Measurements from ENCODE around the gene APLN.

APLN gene

DNA sequence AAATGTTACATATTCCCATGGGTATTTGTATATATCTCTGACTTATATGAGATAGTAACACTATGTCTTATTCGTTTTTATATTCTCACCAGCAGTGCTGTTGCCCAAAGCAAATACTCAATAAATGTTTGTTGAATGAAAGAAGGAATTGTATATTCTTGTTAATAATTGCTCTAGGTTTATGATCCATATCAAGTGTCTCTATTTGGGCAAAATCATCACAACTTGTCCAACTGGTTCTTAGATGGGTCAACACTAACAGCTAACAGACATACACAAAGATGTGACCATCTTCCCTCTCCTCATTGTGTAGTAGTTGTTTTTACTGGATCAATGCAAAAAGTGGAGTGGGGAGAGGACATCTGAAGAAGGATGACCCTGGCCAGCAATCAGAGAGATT lies 6.6 kb upstream of the APLN start:
- no peak for DNase-seq (ENCODE audit: low read depth, low spot score)

DNA sequence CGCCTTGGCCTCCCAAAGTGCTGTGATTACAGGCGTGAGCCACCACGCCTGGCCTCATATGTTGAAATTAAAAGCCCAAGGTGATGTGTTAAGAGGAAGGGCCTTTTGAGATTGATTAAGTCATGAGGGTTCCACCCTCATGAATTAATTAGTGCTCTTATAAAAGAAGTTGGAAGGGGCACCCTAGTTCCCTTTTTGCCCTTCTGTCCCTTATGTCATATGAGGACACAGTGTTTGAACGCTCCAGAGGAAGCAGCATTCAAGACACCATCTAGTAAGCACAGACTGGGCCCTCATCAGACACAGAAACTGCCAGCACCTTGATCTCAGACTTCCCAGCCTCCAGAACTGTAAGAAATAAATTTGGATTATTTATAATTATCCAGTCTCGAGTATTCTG lies 5.1 kb upstream of the APLN start:
- DNase-seq (ENCODE audit: low read depth, low spot score) = no peak

DNA sequence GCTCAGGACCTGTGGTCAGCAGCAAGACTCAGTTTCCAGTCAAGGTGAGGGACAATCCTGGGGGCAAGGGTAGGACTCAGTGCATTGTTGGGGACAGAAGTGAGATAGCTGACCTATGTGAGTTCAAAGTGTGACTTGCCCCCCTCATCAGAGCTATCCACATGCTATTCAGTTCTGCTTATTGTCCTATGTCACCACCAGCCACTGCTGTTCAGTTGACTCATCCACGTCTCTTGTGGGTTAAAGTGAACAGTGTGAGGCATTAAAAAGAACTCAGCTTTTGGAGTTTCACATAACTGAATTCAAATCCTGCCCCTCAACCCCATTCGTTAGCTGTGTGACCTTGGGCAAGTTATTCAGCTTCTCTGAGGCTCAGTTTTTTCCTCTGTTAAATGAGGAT lies 4.4 kb upstream of the APLN start:
- no peak for DNase-seq (ENCODE audit: low read depth, low spot score)

DNA sequence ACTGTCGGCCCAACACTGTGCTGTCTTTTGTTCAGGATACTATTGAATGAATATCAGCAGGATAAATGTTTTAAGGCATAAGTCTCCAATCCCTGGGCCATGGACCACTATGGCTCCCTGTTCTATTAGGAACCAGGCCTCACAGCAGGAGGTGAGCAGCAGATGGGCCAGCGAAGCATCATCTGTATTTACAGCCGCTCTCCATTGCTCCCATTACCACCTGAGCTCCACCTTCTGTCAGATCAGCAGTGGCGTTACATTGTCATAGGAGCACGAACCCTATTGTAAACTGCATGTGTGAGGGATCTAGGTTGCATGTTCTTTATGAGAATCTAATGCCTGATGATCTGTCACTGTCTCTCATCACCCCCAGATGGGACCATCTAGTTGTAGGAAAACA lies 3.7 kb upstream of the APLN start:
- DNase-seq (ENCODE audit: low read depth, low spot score) = no peak

DNA sequence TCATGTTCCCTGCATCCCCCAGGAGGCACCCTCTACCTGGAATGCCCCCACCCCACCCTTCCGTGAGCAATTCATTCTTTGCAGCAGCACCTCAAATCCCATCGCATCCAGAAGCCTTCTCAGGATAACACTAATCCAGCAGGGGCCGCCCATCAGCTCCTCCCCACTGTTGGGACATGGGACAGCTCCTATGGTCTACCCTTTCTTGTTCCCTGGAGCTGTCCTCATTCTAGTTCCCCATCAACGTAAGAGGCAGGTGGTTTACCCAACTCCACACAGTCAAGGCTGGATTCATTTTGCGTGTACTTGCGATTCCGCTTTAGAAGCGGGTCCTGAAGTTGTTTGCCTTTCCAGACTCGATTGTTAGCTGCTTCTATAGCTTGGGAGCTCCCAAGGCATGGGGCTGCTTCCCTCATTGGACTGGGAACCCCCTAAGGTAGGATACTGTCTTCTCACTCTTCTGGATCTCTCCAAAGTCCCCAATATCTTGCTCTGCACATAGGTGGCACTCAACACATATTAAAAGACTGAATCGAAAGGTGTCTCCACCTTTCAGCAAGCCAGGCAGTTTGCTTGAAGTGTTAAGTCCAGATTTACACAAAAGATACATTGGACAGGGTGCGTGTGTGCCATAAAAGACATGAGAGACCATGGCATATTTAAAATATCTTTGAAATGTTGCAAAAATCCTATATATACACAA lies 942 bp upstream of the APLN start:
- DNase-seq (ENCODE audit: low read depth, low spot score) = no peak

DNA sequence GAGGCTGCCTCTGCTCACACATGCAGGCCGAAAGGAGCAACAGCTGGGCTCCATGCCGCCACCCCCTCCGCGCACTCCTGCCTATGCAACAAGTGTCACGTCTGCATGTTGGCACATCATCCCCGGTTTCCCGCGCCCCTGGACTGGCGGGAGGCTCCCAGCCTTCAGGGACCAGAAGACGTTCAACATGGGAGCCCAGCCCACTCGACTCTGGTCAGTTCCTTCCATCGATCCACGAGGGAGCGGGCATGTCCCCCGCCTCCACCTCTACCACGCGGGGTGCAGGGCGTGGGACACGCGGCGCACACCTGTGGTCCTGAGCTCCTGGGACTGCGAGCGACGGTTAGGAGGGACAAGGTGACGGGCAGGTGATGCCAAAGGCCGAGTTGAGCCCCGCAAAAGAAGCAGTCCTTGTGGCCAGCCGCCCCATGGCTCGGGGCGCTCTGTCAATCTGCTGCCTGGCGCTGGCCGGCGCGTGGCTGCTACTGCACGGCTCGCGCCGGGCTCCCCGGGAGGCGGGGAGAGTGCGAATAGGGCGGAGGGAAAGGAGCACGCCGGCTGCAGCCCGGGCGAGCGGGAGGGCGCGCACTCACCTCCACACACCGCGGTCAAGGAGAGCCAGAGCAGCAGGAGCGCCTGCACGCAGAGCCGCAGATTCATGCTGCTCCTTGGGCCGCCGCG lies 645 bp downstream of the APLN start:
- no peak for DNase-seq (ENCODE audit: low read depth, low spot score)

DNA sequence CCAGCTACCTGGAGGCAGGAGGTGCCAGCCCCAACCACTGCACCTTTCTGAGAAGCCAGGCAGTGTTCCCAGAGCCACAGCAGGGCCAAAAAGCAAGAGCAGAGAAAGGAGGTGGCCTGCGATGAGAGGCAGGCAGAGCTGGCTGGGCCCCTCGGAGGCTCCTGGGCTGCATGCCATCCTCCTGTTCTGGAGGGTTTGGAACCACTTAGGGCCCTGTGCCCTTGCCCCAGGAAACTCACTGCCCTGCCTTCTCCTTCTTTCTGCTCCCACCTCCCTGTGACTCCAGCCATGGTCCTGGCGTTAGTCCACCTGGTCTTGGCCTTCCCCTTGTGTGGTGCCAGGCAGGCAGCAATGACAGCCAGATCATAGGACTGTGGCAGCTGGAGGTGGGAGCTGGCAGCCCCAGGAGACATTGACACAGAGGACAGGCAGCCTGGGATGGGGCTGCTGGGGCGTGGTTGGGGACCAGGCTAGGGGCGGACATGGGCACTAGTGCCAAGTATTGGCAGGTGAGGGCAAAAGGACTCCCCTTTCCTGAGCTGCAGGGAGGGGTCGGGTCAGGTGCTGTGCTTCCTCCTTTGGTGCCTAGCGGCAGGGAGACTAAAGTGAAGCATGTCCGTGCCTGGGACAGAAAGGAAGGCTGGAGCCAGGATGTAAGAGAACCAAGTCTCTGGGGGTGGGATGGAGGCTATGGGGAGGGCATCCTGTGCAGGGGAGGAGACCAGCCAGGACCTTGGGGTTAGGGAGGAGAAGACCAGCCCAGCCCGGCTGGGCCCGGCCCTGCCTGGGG lies 1.4 kb downstream of the APLN start:
- DNase-seq (ENCODE audit: low read depth, low spot score) = no peak

DNA sequence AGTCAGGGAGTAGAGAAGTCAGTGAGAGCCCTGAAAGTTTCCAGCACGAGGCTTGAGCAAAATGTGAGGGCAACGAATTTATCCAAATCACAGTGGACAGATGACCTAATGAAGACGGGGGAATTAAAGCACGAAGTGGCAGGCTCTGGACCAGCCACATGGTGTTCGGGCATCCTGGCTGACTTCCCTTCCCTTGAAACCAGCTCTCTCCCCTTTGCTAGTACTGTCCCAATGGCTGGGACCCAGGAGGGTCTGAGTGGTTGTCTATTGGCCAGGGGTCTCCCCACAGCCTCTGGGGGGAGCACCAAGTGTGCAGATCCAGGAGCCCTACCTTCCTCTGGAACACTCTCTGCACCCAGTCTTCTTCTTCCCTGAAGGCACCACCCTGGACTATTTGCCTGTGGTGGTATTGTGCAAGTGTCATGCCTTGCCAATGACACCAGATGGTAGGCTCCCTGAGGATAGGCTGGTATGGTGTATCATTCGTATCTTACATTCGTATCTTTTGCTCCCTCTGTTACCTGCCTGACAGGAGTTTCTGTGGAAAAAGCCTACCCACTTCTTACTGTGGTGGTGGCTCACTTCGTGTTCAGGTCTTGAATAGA lies 2.1 kb downstream of the APLN start:
- DNase-seq (ENCODE audit: low read depth, low spot score) = no peak

DNA sequence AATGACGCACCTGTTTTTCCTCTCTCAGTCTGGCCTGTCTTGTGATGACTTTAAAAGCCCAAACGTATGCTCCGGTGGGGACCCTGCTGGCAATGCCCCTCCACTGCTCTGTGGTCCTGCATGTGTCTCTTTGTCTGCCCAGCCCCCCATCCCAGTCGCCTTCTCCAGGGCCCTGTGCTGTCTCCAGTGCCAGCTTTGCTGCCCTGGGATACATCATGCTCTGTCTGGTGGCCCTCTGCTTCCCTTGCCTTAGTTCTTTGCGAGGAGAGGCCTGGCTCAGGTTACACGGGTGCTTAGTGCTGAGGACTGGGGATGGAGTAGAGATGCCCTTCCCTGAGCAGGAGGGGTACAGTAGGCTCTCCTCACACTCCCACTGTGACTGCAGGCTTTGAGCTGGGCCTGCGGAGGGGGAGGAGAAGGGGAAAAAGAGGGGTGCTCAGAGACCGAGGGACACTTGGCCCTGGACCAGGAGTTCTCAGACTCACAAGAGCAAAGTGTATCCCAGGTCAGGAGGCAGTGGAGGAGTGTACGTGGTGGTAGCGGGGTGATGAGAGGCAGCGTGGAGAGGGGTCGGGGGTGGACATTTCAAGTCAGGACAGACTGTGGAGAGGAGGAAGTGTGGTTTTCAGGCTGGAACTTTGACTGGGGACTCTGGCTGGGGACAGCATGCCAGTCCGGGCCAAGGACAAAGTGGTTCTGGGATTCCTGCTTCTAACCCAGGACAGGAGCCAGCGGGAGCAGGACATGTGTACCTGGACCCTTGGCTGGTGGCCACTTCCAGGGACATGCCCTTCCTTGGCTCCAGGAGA lies 2.8 kb downstream of the APLN start:
- DNase-seq (ENCODE audit: low read depth, low spot score) = no peak

DNA sequence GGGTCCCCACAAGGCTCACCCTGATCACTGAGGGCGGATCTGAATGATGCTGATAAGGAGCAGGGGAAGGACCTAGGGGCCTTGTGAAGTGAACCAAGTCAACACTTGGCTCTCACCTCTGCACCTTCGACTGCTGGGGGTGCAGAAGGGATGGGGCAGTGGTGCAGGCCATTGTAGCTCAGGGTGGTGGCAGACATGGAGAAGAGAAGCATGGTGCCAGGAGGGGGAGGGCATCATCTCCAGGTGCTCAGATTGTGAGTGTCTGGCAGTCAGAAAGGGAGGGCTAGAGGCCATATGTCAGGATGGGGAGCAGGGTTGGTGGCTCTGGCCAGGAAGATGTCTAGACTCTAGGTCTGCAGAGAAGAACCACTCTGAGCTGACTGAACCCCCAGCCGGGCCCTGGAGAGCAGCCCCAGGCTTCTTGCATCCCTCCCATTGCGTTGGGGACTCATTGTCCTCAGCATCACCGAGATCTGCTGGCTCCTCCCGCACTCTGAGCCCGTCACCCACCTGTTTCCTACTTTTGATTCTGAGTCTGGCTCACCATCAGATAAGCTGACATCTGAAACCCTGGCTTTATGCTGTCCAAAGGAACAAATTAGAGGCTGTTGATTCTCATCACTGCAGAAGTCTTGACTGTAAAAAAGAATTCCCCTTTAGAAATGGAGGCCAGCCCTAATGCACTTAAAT lies 3.8 kb downstream of the APLN start:
- DNase-seq (ENCODE audit: low read depth, low spot score) = no peak

DNA sequence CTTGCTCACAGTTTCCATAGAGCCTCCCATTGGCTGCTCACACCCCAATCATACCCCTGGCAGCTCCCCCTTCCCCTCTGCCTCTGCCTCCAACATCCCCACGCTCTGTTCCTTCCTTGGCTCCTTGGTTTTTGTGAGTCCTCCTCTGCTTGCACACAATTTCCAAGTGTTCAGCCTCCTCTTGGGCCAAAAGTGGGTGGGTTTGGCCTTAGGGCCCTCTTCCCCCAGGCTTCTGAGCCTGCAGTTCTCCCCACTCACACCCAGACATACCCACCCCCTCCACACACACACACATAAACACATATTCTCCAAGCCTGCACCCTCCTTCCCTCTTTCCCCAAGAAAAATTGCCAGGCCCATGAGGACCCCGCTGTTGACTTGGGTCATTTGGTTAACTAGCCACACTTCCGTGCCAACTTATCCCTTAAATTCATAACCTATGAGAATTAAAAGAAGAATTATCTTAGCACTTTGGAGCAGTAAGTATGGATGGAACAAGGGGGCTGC lies 4.5 kb downstream of the APLN start:
- no peak for DNase-seq (ENCODE audit: low read depth, low spot score)

DNA sequence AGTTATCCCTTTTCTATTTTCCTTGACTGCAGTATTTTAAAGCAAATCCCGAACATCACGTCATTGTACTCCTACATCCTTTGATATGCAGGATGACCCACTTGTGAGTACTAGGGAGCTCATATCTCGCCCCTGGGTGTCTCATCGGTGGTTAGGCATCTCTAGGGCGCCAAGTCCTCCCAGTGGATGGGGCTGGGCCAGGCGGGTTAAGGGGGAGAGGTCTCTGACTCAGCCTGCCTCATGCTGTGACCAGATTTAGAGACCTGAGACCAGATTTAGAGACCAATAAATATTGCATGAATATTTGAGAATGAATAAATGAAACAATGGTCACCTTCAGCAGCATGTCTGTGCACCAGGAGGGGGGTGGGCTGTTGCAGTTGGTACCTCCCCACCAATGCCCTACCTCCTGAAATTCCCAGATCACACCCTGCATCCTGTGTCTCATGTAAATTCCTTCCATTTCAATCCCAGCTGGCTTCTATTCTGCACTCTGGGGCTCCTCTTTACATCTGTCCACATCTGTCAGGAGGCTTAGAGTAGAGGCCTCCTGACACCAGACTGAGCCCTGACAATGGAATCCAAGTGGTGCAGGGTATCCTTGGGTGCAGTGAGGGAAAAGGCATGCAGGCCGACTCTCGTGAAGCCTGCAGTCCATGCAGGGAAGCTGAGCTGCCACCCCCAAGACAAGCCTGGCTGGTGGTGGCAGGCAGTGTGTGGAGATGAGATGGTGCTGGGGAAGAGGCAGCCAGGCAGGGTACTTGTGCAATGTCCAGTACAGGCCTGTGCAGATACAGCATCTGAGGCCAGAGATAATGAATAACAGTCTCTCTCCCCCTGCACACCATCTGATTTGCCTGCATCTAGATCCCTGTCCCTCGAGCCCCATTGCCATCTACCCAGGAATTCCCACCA lies 5.2 kb downstream of the APLN start:
- no peak for DNase-seq (ENCODE audit: low read depth, low spot score)

DNA sequence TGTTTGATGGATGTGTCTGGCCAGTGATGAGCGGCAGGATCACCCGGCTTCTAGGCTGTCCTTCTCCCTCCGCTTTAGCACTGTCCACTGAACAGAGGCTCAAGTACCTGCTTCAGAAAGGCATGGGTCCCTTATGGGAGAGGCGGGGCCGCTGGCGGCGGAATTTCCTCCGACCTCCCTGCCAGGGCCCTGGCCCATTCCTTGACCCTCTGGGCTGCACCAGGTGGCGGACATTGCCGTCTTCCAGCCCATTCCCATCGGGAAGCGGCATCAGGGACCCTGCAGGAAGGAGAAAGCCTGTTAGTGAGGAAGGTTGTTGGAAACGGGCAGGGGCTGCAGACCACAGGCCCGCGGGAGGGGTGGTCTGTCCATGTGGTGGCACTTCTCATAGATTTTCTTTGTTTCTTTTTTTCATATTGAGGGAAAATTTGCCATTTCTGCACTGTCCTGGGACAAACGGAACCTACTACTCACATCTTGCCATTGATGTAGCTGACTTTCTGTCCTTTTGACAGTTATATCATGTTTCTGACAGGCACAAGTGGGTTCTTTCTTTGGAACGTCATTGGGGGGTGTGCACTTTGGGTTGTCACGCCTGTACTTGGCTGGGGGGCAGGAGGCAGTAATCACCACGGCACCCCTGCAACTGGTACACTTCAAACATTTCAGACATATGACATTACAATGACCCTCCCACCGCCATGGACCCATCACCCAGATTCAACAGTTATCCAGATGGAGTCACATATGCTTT lies 6.1 kb downstream of the APLN start:
- DNase-seq (ENCODE audit: low read depth, low spot score) = no peak

DNA sequence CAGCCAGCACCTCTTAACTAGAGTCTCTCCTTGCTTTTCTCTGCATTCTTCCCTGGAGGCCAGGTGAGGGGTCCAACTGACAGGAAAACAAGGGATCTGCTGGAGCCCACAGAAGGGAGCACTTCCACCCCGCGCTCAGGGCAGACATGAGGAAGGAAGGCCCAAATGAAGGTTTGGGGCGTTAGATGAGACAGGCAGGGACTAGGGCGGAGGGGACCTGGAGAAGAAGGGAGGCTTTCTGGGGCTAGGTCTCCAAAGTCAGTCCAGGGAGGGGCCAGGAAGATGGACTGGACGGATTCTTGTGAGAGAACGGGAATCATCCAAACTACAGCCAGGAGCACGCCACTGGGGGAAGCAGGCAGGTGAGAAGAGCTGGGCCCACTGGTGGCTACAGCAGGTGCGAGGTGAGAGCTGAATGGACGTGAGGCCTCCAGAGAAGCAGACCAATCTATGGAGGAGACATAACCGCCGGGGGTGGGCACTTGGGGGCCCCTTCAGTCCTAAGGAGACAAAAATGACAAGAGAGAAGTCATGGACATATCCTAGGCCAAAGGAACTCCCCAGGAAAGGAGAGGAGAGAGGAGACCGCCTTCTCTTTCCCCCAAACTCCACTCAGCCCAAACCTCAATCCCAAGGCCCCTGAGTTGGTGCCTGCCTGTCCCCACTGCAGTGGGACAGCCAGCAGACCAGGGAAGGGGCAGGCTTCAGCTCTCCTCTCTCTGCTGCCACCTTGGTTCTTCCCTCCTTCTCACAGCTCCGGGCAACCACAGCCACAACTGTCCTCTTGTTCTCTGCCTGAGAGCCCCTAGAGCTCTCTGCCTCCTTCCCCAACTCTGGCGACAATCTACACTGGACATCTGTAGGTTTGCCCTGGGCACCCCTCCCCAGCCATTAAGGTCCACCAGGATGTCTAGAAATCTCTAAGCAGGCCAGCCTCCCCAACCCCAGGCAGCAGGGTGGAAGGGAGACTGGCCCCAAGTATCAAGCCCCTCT lies 7.0 kb downstream of the APLN start:
- DNase-seq (ENCODE audit: low read depth, low spot score) = no peak

DNA sequence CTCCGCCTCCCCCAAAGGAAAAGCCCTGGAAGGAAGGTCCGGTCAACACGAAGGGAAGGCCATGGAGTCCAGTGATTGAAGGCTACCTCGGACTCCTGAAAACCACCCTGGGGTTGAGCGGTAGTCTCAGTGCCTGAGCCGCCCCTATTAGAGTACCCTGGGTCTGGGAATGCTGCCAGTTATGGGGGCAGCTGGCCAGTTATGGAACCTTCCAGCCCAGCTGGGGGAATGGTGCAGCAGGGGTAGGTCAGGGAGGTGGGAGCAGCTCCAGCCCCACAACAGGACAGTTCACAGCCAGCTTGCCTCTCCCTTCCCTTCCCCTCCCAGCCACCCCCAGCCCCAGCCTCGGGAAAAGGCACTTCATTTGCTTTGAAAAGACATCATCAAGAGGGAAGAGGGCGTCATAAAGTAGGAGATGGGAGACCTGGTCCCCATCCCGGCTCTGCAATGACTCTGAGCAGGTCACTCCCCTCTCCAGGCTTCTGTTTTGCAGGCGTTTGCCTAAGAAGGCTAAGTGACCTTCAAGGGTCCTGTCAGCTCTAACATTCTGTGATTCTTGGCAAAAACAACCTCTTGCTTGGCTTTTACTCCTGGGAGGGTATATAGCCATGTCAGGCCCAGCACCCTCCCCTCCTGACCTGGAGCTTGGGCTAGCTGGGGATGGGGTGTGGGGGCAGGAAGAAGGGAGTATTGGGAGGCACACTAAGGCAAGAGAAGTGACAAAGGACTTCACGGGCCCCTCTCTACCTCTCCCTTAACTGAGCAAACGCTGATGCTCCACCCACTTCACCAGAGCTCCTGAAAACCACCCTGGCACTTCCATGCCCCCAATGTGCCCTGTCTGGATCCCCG lies 8.0 kb downstream of the APLN start:
- no peak for DNase-seq (ENCODE audit: low read depth, low spot score)

DNA sequence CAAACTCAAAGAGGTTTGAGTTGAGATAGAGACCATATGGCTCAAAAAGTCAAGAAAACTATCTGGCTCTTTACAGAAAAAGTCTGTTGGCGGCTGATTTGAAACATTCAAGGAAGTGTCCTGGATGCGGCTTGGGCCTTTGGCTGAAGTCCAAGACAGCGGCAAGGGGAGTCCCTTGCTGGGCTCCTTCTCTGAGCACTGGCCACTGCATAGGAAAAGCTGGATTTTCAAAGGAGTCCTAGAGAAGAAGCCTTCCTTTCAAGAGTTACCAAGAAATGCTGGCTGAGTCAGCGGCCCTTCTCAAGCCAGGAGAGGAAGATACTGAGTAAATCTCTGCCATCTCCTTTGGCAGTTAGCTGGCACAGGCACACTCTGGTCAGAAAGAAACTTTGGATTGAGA lies 12.1 kb downstream of the APLN start:
- no peak for DNase-seq (ENCODE audit: low read depth, low spot score)

DNA sequence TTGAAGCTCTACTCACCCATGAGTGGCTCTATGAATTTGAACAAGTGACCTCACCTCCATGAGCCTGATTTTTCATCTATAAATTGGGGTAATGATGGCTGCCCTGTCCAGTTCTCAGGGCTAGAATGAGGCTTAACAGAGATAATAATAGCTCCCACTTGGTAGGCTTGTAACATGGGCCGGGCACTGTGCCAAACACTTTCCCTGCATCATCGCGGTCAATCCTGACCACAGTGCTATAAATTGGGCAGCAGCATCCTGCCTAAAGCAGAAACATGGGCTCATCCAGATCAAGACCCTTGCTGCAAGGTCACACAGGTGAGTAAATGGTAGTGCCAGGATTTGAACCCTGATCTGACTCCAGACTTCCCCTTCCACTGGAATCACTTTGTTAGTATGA lies 12.8 kb downstream of the APLN start:
- no peak for DNase-seq (ENCODE audit: low read depth, low spot score)
